B cell (primary cell): ENCODE measurements around the gene SYNE2. TPM values are rescaled to one million over a fixed set of nuclear protein-coding genes. Genes with fewer than 3 reads are reported as not detected.

Experiments used
- ATAC-seq: fragments of 200-7000 bp; cut with Tn5 transposase; one replicate; pipeline ENCODE4 v1.10.0; 2021; ENCODE audit warnings: low read depth, mild to moderate bottlenecking, moderate number of reproducible peaks, moderate library complexity
- CTCF ChIA-PET: fragments of 350-600 bp; sonication (Branson Sonifier 250); formaldehyde crosslinking; loops from one replicate; lab custom pipeline; 2021; ENCODE audit warnings: antibody characterized with exemption, inconsistent platforms; lab: Charles Lee
- POLR2A ChIA-PET: fragments of 350-600 bp; sonication (Branson Sonifier 250); formaldehyde crosslinking; loops from one replicate; lab custom pipeline; 2021; ENCODE audit warnings: antibody characterized with exemption; lab: Charles Lee
- DNase-seq: peaks from one replicate; pipeline ENCODE4 v3.0.0; 2013
- H2AFZ ChIP-seq: 2 replicates; pipeline ENCODE4 v1.6.1; 2012; ENCODE audit warnings: mild to moderate bottlenecking, low read depth, low read length; ENCODE audit not compliant: insufficient read depth, poor library complexity, severe bottlenecking
- H3K27ac ChIP-seq, 2 donors: 1 replicate in 1 of 2; 2 replicates in 1 of 2; pipeline ENCODE4 v1.5.1; 2012 to 2013; ENCODE audit warnings: low read length in 2 of 2, mild to moderate bottlenecking in 2 of 2, moderate library complexity in 1 of 2
- H3K27me3 ChIP-seq, 4 experiments: fragments of 200-600 bp in 1 of 4; sonication (generic) in 1 of 4; replicated peaks in 1 of 4; 1 replicate in 2 of 4; 2 replicates in 2 of 4; pipeline versions ENCODE4 v1.6.1 to v1.7.0; 2013 to 2016; ENCODE audit warnings: low read length in 3 of 4, mild to moderate bottlenecking in 2 of 4, mixed read lengths in 1 of 4, moderate library complexity in 1 of 4; ENCODE audit not compliant: insufficient read depth in 4 of 4, control insufficient read depth in 3 of 4; ENCODE audit errors: control extremely low read depth in 1 of 4
- H3K36me3 ChIP-seq, 2 experiments: replicated peaks in 1 of 2; 1 replicate in 1 of 2; 2 replicates in 1 of 2; pipeline versions ENCODE4 v1.6.1 to v1.7.1; 2013; ENCODE audit warnings: low read length in 1 of 2; ENCODE audit not compliant: insufficient read depth in 2 of 2, control insufficient read depth in 1 of 2; ENCODE audit errors: control extremely low read depth in 1 of 2, extremely low read depth in 1 of 2
- H3K4me1 ChIP-seq, 2 donors: fragments of 200-600 bp in 1 of 2; sonication (generic) in 1 of 2; 1 replicate in 1 of 2; 2 replicates in 1 of 2; pipeline versions ENCODE4 v1.5.1 to v1.6.1; 2013 to 2017; ENCODE audit warnings: low read length in 2 of 2; ENCODE audit not compliant: control insufficient read depth in 2 of 2, insufficient read depth in 2 of 2
- H3K4me2 ChIP-seq: replicated peaks from 2 replicates; pipeline ENCODE3; 2012; ENCODE audit warnings: mild to moderate bottlenecking, low read depth, low read length; ENCODE audit not compliant: poor library complexity, severe bottlenecking
- H3K4me3 ChIP-seq, 5 experiments: fragments of 200-600 bp in 1 of 5; sonication (generic) in 1 of 5; 1 replicate in 3 of 5; 2 replicates in 2 of 5; pipeline versions ENCODE4 v1.5.1 to v1.7.0; 2011 to 2016; ENCODE audit warnings: low read length in 4 of 5, mild to moderate bottlenecking in 4 of 5, low read depth in 2 of 5, control low read depth in 1 of 5, moderate library complexity in 1 of 5; ENCODE audit not compliant: insufficient read depth in 1 of 5; ENCODE audit errors: control extremely low read depth in 1 of 5, extremely low read depth in 1 of 5
- H3K79me2 ChIP-seq: fragments of 200-600 bp; sonication (generic); one replicate; pipeline ENCODE4 v1.6.0; 2016; ENCODE audit warnings: low read length; ENCODE audit not compliant: control insufficient read depth, insufficient read depth
- H3K9ac ChIP-seq: fragments of 200-600 bp; sonication (generic); 2 replicates; pipeline ENCODE4 v1.6.1; 2017; ENCODE audit warnings: mild to moderate bottlenecking, low read length, moderate library complexity
- H3K9me3 ChIP-seq, 3 donors: one replicate each; pipeline versions ENCODE4 v1.6.1 to v1.7.1; 2013; ENCODE audit warnings: low read length in 2 of 3; ENCODE audit not compliant: control insufficient read depth in 2 of 3, insufficient read depth in 1 of 3; ENCODE audit errors: control extremely low read depth in 1 of 3
- H4K20me1 ChIP-seq: 2 replicates; pipeline ENCODE4 v1.6.0; 2012; ENCODE audit warnings: mild to moderate bottlenecking, low read length; ENCODE audit not compliant: insufficient read depth, control insufficient read depth, poor library complexity, severe bottlenecking
- H3K27ac Mint-ChIP-seq: one replicate; pipeline ENCODE4 v1.8.0; 2021; ENCODE audit warnings: mixed read lengths
- H3K27me3 Mint-ChIP-seq: one replicate; pipeline ENCODE4 v1.8.0; 2021; ENCODE audit warnings: mixed read lengths
- H3K4me1 Mint-ChIP-seq: one replicate; pipeline ENCODE4 v1.8.0; 2021; ENCODE audit warnings: mixed read lengths
- H3K4me3 Mint-ChIP-seq: one replicate; pipeline ENCODE4 v1.8.0; 2021; ENCODE audit warnings: mixed read lengths
- H3K9me3 Mint-ChIP-seq: one replicate; pipeline ENCODE4 v1.8.0; 2022; ENCODE audit warnings: mixed read lengths; ENCODE audit not compliant: insufficient read depth
- CTCF ChIP-seq: fragments of 200-600 bp; IDR thresholded peaks from one replicate; pipeline ENCODE4 v1.8.0; 2022; ENCODE audit warnings: antibody characterized with exemption, mild to moderate bottlenecking
- EZH2 ChIP-seq: IDR thresholded peaks from 2 replicates; pipeline ENCODE4 v1.6.1; 2012; ENCODE audit warnings: borderline replicate concordance, low read depth, mild to moderate bottlenecking, moderate library complexity, low read length; ENCODE audit not compliant: insufficient read depth, poor library complexity, severe bottlenecking
- WGBS: methylation state at CpG from one replicate; pipeline ENCODE4 v1.1.5; 2013; ENCODE audit warnings: missing lambda C conversion rate; ENCODE audit not compliant: insufficient coverage; 5-methylcytosine and 5-hydroxymethylcytosine counted together
- intact Hi-C: fragments of 100-400 bp; cut with micrococcal nuclease; formaldehyde crosslinking; loops from one replicate; pipeline ENCODE4 v1.10.0; 2022
- polyA plus RNA-seq: library from polyadenylated mRNA; depleted of rRNA; stranded (reverse); fragments of >200 nt; gene quantifications from 2 replicates; pipeline ENCODE4 v1.2.3, GENCODE V29; 2012
- total RNA-seq, 2 donors: library from RNA; stranded (reverse); fragments of 120-200 nt in 1 of 2; gene quantifications; 1 replicate in 1 of 2; 2 replicates in 1 of 2; pipeline versions ENCODE4 v1.2.3 to v1.2.4, GENCODE V29; 2013 to 2022

SYNE2 gene
- total and polyA plus RNA-seq, 2 donors (not counting 1 experiment from before 2014, with no cell fraction given): 39.5 to 105 TPM

- no peaks in the 10 kb centered on the region for H3K27me3 Mint-ChIP-seq
- Histone ChIP-seq H3K9me3 (no peaks in the 10 kb centered on the region), H3K27ac (peak overlapping the region in 1 of 2 donors; percentile 94), H3K4me2 (peak overlapping the region; percentile 67), H2AFZ (no peak overlapping the region), H3K9ac (peak overlapping the region; percentile 48), H3K79me2 (peaks cover 22% of the 10 kb centered on the region), H3K4me1 (peaks cover 51 to 53% of the 10 kb centered on the region in 2 donors), H3K27me3 (no peaks in the 10 kb centered on the region), H3K36me3 (peaks cover 4 to 6% of the 10 kb centered on the region in 2 experiments), H3K4me3 (peak overlapping the region in 2 of 5 experiments; percentile 50 to 53), H4K20me1 (no peaks in the 10 kb centered on the region)
- H3K4me3 Mint-ChIP-seq: peak overlapping the region; percentile 90
- peaks cover 62% of the 10 kb centered on the region for H3K4me1 Mint-ChIP-seq
- H3K9me3 Mint-ChIP-seq: no peaks in the 10 kb centered on the region
- WGBS: 91% methylated on average over 2 of the region's 3 CpGs
- peak overlapping the region; percentile 94 for H3K27ac Mint-ChIP-seq
- no peak for DNase-seq
- CTCF ChIA-PET: no interaction called here
- no peak for ATAC-seq
- intact Hi-C loops: loop anchor here (1.0 to 2.0 kb wide), 2 partner anchors 11 to 19 kb away; no protein-coding TSS in a partner anchor
- POLR2A ChIA-PET: no interaction called here
- no peak for TF ChIP-seq CTCF
- no peak for TF ChIP-seq EZH2
Measured at GRCh38 chr14:64197996-64198395, 345.2 kb downstream of the SYNE2 start.

GRCh38 chr14:64198486-64198885 is 345.7 kb downstream of the SYNE2 start:
- ChIA-PET POLR2A (interaction anchor here (3.6 kb wide), 1 partner anchor 11 kb away, joined by 13 read pairs; no protein-coding TSS in a partner anchor), CTCF (interaction anchor here (1.1 kb wide), 1 partner anchor 96 kb away, joined by 5 read pairs; the partner anchor contains the start of gene ESR2)
- 94% methylated on average over 2 of the region's 3 CpGs for WGBS
- Histone ChIP-seq H3K27ac (peak overlapping the region in 1 of 2 donors; percentile 94), H2AFZ (no peak overlapping the region), H3K27me3 (no peaks in the 10 kb centered on the region), H3K4me2 (peak overlapping the region; percentile 67), H3K4me1 (peaks cover 51 to 53% of the 10 kb centered on the region in 2 donors), H3K9ac (peak overlapping the region; percentile 48), H3K79me2 (peaks cover 22% of the 10 kb centered on the region), H4K20me1 (no peaks in the 10 kb centered on the region), H3K9me3 (no peaks in the 10 kb centered on the region), H3K4me3 (peak overlapping the region in 1 of 5 experiments; percentile 53), H3K36me3 (peaks cover 4 to 6% of the 10 kb centered on the region in 2 experiments)
- H3K9me3 Mint-ChIP-seq: no peaks in the 10 kb centered on the region
- no peak for ATAC-seq
- intact Hi-C loops: no loop called here
- no peaks in the 10 kb centered on the region for H3K27me3 Mint-ChIP-seq
- TF ChIP-seq EZH2: no peak
- TF ChIP-seq CTCF: no peak
- H3K27ac Mint-ChIP-seq: peak overlapping the region; percentile 86
- DNase-seq: no peak
- peaks cover 66% of the 10 kb centered on the region for H3K4me1 Mint-ChIP-seq
- peak overlapping the region; percentile 63 for H3K4me3 Mint-ChIP-seq
